Measurements from ENCODE around the gene OR4E1.
"Not testable (repeated sequence)": the region's sequence is repeated elsewhere in the genome, so short reads cannot be mapped to it uniquely, and the experiment has no call there.

Gene OR4E1

DNA sequence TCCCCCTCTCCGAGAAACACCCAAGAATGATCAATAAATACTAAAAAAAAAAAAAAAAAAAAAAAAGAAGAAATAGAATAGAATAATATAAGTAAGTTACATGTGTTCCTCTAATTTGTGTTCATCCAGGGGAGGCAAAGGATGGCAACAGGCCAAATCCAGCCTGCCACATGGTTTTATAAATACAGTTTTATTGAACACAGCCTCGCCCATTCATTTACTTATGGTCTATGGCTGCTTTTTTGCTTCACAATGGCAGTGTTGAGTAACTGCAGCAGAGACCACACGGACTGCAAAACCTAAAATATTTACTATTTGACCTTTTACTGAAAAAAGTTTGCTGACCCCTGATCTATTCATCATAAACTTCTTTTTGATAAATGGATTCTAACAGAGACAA is 24.9 kb upstream of the OR4E1 start:
- H2AK5ac ChIP-seq (ENCODE audit: low read length); H4K8ac ChIP-seq (ENCODE audit: low read depth, low read length); H3K4ac ChIP-seq (ENCODE audit: low read depth, low read length); H2BK120ac ChIP-seq (ENCODE audit: low read depth, low read length); DNase-seq; H2BK15ac ChIP-seq (replicated peaks; ENCODE audit: low read depth); H3K4me2 ChIP-seq (ENCODE audit: low read length); H4K5ac ChIP-seq (ENCODE audit: low read length); H3K27me3 ChIP-seq (ENCODE audit: insufficient read depth, low read length, poor library complexity); H3K27ac ChIP-seq (ENCODE audit: low read depth, low read length); H3K18ac ChIP-seq (ENCODE audit: low read length); H3K9ac ChIP-seq (ENCODE audit: low read length); H3K56ac ChIP-seq (ENCODE audit: low read length); H2BK5ac ChIP-seq (ENCODE audit: low read length); H3K4me1 ChIP-seq (ENCODE audit: control insufficient read depth, low read depth, low read length); H3K79me2 ChIP-seq (ENCODE audit: control insufficient read depth, insufficient read depth, low read length); H3K23ac ChIP-seq (ENCODE audit: low read length); H3K36me3 ChIP-seq (ENCODE audit: control insufficient read depth, insufficient read depth, low read length); H3K4me3 ChIP-seq (ENCODE audit: low read length); H3K79me1 ChIP-seq (ENCODE audit: low read length): not testable (repeated sequence)
- no CpG with 5 or more reads among the region's 3 CpGs for WGBS (ENCODE audit: extremely low coverage, insufficient coverage, low lambda C conversion rate)

DNA sequence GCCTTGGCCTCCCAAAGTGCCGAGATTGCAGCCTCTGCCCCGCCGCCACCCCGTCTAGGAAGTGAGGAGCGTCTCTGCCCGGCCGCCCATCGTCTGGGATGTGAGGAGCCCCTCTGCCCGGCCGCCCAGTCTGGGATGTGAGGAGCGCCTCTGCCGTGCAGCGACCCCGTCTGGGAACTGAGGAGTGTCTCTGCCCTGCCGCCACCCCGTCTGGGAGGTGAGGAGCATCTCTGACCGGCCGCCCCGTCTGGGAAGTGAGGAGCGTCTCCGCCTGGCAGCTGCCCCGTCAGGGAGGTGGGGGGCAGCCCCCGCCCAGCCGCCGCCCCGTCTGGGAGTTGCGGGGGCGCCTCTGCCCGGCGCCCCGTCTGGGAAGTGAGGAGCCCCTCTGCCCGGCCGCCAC is 24.0 kb upstream of the OR4E1 start:
- not testable (repeated sequence) for H3K4me2 ChIP-seq (ENCODE audit: low read length); H3K79me2 ChIP-seq (ENCODE audit: control insufficient read depth, insufficient read depth, low read length); H2AK5ac ChIP-seq (ENCODE audit: low read length); H3K4ac ChIP-seq (ENCODE audit: low read depth, low read length); DNase-seq; H3K4me3 ChIP-seq (ENCODE audit: low read length); H2BK5ac ChIP-seq (ENCODE audit: low read length); H2BK15ac ChIP-seq (replicated peaks; ENCODE audit: low read depth); H3K9ac ChIP-seq (ENCODE audit: low read length); H3K23ac ChIP-seq (ENCODE audit: low read length); H3K27me3 ChIP-seq (ENCODE audit: insufficient read depth, low read length, poor library complexity); H3K36me3 ChIP-seq (ENCODE audit: control insufficient read depth, insufficient read depth, low read length); H4K8ac ChIP-seq (ENCODE audit: low read depth, low read length); H2BK120ac ChIP-seq (ENCODE audit: low read depth, low read length); H4K5ac ChIP-seq (ENCODE audit: low read length); H3K79me1 ChIP-seq (ENCODE audit: low read length); H3K18ac ChIP-seq (ENCODE audit: low read length); H3K4me1 ChIP-seq (ENCODE audit: control insufficient read depth, low read depth, low read length); H3K56ac ChIP-seq (ENCODE audit: low read length); H3K27ac ChIP-seq (ENCODE audit: low read depth, low read length)
- WGBS (ENCODE audit: extremely low coverage, insufficient coverage, low lambda C conversion rate): no CpG with 5 or more reads among the region's 33 CpGs

DNA sequence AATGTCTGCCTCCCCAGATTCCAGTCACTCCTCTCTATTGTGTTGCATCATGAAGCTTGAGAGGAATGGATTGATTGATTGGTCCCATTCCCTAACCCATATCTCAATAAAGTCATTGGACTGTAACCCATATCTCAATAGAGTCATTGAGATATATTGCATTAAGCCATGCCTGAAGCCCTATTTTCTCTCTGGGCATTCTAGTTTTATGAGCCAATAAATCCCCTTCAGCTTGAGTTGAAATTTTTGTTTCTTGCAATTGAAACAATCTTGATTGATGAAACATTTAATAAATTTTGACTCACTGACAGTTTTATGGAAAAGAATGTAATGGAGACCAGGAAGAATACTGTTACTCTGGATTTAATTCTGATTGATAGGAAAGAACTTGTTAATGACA is 20.8 kb upstream of the OR4E1 start:
- Histone ChIP-seq H3K79me2 (ENCODE audit: control insufficient read depth, insufficient read depth, low read length) (no peaks in the 10 kb centered on the region), H4K8ac (ENCODE audit: low read depth, low read length) (no peak overlapping the region), H3K18ac (ENCODE audit: low read length) (no peak overlapping the region), H3K4me2 (ENCODE audit: low read length) (no peak overlapping the region), H2BK5ac (ENCODE audit: low read length) (no peak overlapping the region), H3K27ac (ENCODE audit: low read depth, low read length) (no peak overlapping the region), H3K36me3 (ENCODE audit: control insufficient read depth, insufficient read depth, low read length) (no peaks in the 10 kb centered on the region), H3K9ac (ENCODE audit: low read length) (no peak overlapping the region), H2AK5ac (ENCODE audit: low read length) (no peak overlapping the region), H3K23ac (ENCODE audit: low read length) (no peak overlapping the region), H2BK15ac (replicated peaks; ENCODE audit: low read depth) (no peak overlapping the region), H3K4me1 (ENCODE audit: control insufficient read depth, low read depth, low read length) (no peaks in the 10 kb centered on the region), H2BK120ac (ENCODE audit: low read depth, low read length) (no peak overlapping the region), H3K79me1 (ENCODE audit: low read length) (no peaks in the 10 kb centered on the region), H3K4me3 (ENCODE audit: low read length) (no peak overlapping the region), H3K27me3 (ENCODE audit: insufficient read depth, low read length, poor library complexity) (no peaks in the 10 kb centered on the region), H3K4ac (ENCODE audit: low read depth, low read length) (no peak overlapping the region), H4K5ac (ENCODE audit: low read length) (no peak overlapping the region), H3K56ac (ENCODE audit: low read length) (no peak overlapping the region)
- DNase-seq: no peak

DNA sequence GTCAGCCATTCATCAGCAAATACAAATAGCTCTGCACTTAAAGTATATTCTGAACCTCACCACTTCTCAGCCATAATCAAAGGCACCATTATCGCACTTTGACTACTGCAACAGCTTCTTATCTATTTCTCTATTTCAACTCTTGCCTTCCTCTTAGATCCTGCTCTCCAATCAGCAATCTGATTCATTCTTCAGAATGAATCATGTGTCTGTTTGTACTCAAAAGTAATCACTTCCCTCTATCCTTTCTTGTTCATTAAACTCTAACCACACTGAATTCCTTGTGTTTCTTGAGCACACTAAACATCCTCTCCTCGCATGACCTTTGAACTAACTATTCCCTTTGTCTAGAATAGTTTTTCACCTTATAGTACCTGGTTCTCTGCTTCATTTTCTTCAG is 12.8 kb upstream of the OR4E1 start:
- H3K4me3 ChIP-seq (ENCODE audit: low read length): no peak overlapping the region
- H3K4ac ChIP-seq (ENCODE audit: low read depth, low read length): no peak overlapping the region
- H3K9ac ChIP-seq (ENCODE audit: low read length): no peak overlapping the region
- H3K27ac ChIP-seq (ENCODE audit: low read depth, low read length): no peak overlapping the region
- WGBS (ENCODE audit: extremely low coverage, insufficient coverage, low lambda C conversion rate): no CpG with 5 or more reads among the region's 2 CpGs
- H3K27me3 ChIP-seq (ENCODE audit: insufficient read depth, low read length, poor library complexity): no peaks in the 10 kb centered on the region
- H3K79me2 ChIP-seq (ENCODE audit: control insufficient read depth, insufficient read depth, low read length): no peaks in the 10 kb centered on the region
- no peak overlapping the region for H4K5ac ChIP-seq (ENCODE audit: low read length)
- no peak overlapping the region for H3K4me2 ChIP-seq (ENCODE audit: low read length)
- no peaks in the 10 kb centered on the region for H3K4me1 ChIP-seq (ENCODE audit: control insufficient read depth, low read depth, low read length)
- H3K79me1 ChIP-seq (ENCODE audit: low read length): no peaks in the 10 kb centered on the region
- no peak overlapping the region for H4K8ac ChIP-seq (ENCODE audit: low read depth, low read length)
- H3K23ac ChIP-seq (ENCODE audit: low read length): no peak overlapping the region
- no peak for DNase-seq
- H2BK120ac ChIP-seq (ENCODE audit: low read depth, low read length): no peak overlapping the region
- no peak overlapping the region for H2BK15ac ChIP-seq (replicated peaks; ENCODE audit: low read depth)
- no peak overlapping the region for H3K56ac ChIP-seq (ENCODE audit: low read length)
- H3K36me3 ChIP-seq (ENCODE audit: control insufficient read depth, insufficient read depth, low read length): no peaks in the 10 kb centered on the region
- no peak overlapping the region for H2BK5ac ChIP-seq (ENCODE audit: low read length)
- H2AK5ac ChIP-seq (ENCODE audit: low read length): no peak overlapping the region
- no peak overlapping the region for H3K18ac ChIP-seq (ENCODE audit: low read length)

DNA sequence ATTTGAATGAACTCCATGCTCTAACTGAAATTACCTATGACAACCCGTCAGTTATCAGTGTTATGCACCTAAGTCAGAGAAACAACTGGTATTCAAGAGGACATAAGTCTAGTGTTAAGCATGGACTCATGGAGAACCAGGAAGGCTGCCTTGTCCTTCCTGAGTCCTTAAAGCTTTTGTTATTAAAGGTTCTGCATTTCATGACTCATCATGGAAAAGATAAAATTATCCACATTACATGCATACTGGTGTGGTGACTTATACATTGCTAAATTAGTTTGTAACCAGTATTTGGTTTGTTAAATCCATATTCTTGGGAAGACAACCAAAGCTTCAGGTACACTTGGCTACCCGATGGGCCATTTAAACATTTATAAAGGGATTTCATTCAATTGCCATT is 6.5 kb upstream of the OR4E1 start:
- Histone ChIP-seq H3K79me2 (ENCODE audit: control insufficient read depth, insufficient read depth, low read length) (no peaks in the 10 kb centered on the region), H3K4ac (ENCODE audit: low read depth, low read length) (no peak overlapping the region), H2BK5ac (ENCODE audit: low read length) (no peak overlapping the region), H3K56ac (ENCODE audit: low read length) (no peak overlapping the region), H3K27me3 (ENCODE audit: insufficient read depth, low read length, poor library complexity) (no peaks in the 10 kb centered on the region), H3K4me1 (ENCODE audit: control insufficient read depth, low read depth, low read length) (no peaks in the 10 kb centered on the region), H3K9ac (ENCODE audit: low read length) (no peak overlapping the region), H2AK5ac (ENCODE audit: low read length) (no peak overlapping the region), H3K27ac (ENCODE audit: low read depth, low read length) (no peak overlapping the region), H2BK15ac (replicated peaks; ENCODE audit: low read depth) (no peak overlapping the region), H3K23ac (ENCODE audit: low read length) (no peak overlapping the region), H4K8ac (ENCODE audit: low read depth, low read length) (no peak overlapping the region), H3K4me2 (ENCODE audit: low read length) (no peak overlapping the region), H3K18ac (ENCODE audit: low read length) (no peak overlapping the region), H4K5ac (ENCODE audit: low read length) (no peak overlapping the region), H3K79me1 (ENCODE audit: low read length) (no peaks in the 10 kb centered on the region), H2BK120ac (ENCODE audit: low read depth, low read length) (no peak overlapping the region), H3K36me3 (ENCODE audit: control insufficient read depth, insufficient read depth, low read length) (no peaks in the 10 kb centered on the region), H3K4me3 (ENCODE audit: low read length) (no peak overlapping the region)
- DNase-seq: no peak
- no CpG with 5 or more reads among the region's 2 CpGs for WGBS (ENCODE audit: extremely low coverage, insufficient coverage, low lambda C conversion rate)

DNA sequence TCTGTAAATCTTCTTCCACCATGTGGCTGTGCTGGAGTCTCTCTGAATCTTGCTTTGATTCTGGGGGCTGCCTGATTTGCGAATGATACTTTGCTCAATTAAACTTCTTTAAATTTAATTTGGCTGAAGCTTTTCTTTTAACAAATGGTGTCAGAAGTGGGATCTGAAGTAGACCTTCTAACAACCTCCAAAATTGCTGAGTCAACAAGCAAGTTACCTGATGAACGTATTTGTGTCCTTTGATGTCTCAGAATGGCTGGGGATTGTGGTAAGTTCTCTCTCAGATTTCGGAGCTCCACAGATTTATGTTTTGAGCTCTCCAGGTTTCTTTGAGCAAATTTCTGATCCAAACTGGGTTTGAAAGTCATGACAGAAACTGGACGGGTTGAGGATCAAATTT is 1.9 kb upstream of the OR4E1 start:
- no peak overlapping the region for H3K27ac ChIP-seq (ENCODE audit: low read depth, low read length)
- H3K4me3 ChIP-seq (ENCODE audit: low read length): no peak overlapping the region
- H3K18ac ChIP-seq (ENCODE audit: low read length): no peak overlapping the region
- no peak overlapping the region for H3K9ac ChIP-seq (ENCODE audit: low read length)
- no CpG with 5 or more reads among the region's 4 CpGs for WGBS (ENCODE audit: extremely low coverage, insufficient coverage, low lambda C conversion rate)
- H4K8ac ChIP-seq (ENCODE audit: low read depth, low read length): no peak overlapping the region
- no peak overlapping the region for H4K5ac ChIP-seq (ENCODE audit: low read length)
- H3K4me1 ChIP-seq (ENCODE audit: control insufficient read depth, low read depth, low read length): no peaks in the 10 kb centered on the region
- H2BK15ac ChIP-seq (replicated peaks; ENCODE audit: low read depth): no peak overlapping the region
- H3K79me2 ChIP-seq (ENCODE audit: control insufficient read depth, insufficient read depth, low read length): no peaks in the 10 kb centered on the region
- no peak overlapping the region for H3K56ac ChIP-seq (ENCODE audit: low read length)
- no peak overlapping the region for H3K23ac ChIP-seq (ENCODE audit: low read length)
- no peaks in the 10 kb centered on the region for H3K79me1 ChIP-seq (ENCODE audit: low read length)
- H2BK5ac ChIP-seq (ENCODE audit: low read length): no peak overlapping the region
- DNase-seq: no peak
- no peak overlapping the region for H2AK5ac ChIP-seq (ENCODE audit: low read length)
- no peak overlapping the region for H3K4me2 ChIP-seq (ENCODE audit: low read length)
- H3K4ac ChIP-seq (ENCODE audit: low read depth, low read length): no peak overlapping the region
- H3K27me3 ChIP-seq (ENCODE audit: insufficient read depth, low read length, poor library complexity): no peaks in the 10 kb centered on the region
- no peak overlapping the region for H2BK120ac ChIP-seq (ENCODE audit: low read depth, low read length)
- no peaks in the 10 kb centered on the region for H3K36me3 ChIP-seq (ENCODE audit: control insufficient read depth, insufficient read depth, low read length)
